HTERT RPE-1 (cell line): ENCODE measurements around the gene ZNF419.

Source experiments
- in situ Hi-C: fragments of 300-500 bp; cut with MboI; formaldehyde crosslinking; loops from 4 replicates; pipeline ENCODE4 v1.14.3; 2020; ENCODE audit warnings: low sequenced_read_pairs

ZNF419 gene

GRCh38 chr19:57527136-57527881, 39.8 kb downstream of the ZNF419 start, which contains the start of gene ZNF549:
TSS of gene ZNF549 (plus strand) at chr19:57527356. CDS start at chr19:57527574, 218 bp downstream.
- in situ Hi-C loops: no loop called here

- in situ Hi-C loops: no loop called here
Observed at GRCh38 chr19:57537953-57538547, 50.5 kb downstream of the ZNF419 start.
